ENCODE data around the gene NDUFAF8.

The NDUFAF8 gene

DNA sequence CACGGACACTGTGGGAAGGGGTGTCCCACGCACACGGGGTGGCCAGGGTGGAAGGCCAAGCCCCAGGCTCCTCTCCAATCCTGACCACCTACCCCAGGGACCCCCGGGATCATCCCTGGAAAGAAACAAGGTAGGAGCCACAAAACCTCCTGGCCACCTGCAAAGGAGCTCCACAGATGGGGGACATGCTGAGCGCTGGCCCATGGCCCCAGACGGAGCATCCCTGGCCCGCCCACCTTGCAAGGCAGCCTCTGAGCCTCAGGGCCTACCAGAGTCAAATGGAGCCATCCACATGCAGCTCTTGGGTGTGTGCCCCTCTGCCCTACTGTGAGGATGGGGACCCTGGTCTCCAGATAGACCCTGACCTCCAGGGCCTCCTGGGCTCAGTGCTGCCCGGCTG is 39.7 kb downstream of the NDUFAF8 start:
- no peak for DNase-seq

DNA sequence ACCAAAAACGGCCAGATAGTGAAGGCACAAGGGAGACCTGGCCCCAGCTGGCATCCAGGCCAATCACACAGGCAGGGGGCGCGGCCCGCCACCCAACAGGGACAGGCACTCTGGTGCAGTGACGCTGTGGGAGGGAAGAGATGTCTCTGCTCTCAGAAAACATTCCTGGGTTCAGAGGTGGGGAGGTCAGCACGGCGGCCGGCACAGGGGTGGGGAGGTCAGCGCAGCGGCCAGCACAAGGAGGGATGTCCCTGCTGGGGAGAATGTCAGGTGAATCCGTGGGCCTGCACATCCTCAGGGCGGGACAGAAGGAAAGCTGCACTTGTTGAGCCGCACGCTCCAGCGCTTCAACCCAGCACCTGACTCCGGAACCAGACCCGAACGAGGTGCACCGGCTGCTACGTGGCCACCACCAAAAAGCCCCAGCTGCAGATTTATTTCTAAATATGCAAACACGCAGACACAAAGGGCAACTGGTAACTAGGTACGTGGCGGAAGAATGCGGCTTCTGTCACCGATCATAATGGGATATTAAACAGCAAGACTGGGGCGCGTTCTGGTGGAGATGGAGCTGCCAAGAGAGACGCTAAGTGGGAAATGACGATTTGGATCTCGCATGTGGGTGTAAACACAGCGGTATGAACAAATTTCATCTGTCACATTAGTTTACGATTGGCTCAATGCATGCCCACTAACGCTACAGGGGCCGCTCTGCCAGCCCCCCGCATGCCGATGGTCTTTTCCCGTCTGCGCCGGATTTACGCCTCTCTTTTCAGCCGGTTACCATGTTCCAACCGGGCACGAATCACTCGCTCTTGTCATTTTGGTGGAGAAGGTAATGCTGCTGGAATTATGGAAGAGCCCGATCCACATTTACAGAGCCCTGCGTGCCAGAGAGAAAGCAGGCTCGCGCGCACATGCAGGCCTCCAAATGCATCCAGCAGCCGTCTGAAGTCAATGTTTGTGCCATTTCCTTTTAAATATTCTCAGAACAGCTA is 40.5 kb downstream of the NDUFAF8 start:
- no peak for DNase-seq

DNA sequence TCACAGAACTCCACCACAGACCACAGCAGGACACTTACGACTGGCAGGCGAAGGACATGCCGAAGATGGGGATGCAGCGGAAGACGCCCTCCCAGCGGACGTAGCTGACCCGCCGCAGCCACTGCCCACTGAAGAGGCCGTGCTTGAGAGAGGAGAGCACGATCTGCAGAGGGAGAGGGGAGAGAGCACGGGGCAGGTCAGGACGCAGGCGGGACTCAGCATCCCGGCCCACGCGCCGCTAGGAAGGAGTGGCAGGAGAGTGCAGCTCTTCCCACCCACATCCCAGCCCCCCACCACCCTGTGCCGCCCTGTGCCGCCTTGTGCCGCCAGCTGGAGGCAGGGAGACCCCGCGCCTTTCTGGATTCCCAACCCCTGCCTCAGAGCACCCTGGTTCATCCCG is 41.5 kb downstream of the NDUFAF8 start:
- no peak for DNase-seq

DNA sequence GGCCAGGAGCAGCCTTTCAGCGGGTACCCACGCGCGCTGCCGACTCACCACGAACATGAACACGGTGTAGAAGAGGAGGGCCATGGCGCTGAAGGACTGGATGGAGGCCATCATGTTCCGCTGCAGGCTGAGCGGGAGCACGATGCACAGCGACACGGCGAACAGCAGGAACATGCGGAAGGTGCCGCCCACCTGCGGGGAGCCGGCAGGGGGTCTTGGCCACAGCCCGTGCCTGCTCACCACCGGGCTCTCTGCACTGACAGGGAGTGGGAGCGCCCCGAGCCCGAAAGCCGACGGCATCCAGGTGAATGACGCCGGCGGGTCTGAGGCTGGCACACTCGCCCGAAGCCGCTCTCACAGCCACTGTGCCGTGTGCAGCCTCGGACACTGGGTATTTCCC is 43.0 kb downstream of the NDUFAF8 start:
- no peak for DNase-seq

DNA sequence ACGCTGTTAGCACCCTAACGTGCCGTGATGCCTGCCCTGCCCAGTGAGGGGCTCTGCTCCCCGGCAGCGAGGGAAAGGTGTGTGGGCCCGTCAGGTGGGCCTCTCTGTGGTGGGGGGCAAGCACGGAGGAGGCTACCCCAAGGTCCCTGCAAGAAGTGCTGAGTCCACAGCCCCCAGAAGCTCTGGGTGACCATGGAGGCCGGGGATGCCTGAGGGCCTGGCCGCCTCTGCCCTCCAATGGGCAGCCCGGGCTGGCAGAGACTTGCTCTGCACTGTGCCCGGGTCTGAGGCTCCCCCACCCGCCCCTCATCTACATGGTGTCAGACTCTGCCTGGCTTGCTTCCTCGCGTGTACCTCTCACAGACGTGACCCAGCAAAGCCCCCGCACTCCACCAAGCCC is 43.8 kb downstream of the NDUFAF8 start:
- no peak for DNase-seq

DNA sequence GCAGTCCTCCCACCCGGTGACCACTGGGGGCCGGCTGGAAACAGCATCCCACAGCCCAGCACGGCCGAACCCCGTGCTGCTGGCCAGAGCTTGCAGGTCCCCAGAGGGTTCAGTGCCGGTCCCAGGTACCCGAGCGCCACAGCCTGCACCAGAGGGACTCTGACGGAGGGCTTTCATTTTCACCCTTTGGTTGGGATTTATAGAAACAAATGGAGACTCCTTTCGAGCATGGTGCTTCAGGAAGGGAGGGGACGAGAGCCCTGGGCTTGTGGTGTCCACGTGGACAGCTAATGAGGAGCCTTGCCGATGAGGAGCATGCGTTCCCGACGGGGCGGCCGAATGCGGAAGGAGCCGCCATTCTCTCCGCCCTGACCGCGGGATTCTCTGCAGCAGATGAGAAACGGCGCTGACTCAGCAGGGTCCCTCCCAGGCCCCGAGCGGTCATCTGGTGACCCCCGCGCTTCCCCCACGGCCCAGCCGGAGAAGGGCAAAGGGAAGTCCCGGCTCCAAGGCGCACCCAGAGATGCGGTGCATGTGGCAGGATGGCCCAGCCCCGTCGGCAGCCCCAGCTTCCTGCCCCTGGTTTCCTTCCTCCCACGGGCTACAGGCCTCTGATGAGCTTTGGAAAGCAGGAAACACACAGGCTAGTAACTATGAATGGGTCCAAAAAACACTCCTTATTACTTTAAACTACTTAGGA is 46.2 kb downstream of the NDUFAF8 start:
- peak; percentile 62 for DNase-seq

DNA sequence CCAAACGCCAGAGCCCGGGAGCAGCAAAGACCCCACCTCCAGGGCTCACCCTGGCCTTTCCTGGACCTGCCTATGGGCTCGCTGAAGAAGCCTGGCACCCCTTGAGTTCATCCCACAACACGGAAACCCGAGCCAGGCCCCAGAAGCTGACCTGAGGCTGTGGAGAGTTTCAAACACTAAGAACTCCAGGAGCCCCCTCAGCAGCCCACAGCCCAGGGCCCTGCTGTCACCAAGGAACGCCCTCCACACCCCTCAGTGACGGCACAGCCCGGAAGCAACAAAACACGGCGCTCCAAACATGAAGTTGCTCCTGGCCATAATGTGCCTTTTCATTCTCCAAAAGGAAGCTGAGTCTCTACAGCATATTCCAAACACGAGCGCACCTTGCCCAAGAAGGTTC is 46.8 kb downstream of the NDUFAF8 start:
- DNase-seq, result no peak

DNA sequence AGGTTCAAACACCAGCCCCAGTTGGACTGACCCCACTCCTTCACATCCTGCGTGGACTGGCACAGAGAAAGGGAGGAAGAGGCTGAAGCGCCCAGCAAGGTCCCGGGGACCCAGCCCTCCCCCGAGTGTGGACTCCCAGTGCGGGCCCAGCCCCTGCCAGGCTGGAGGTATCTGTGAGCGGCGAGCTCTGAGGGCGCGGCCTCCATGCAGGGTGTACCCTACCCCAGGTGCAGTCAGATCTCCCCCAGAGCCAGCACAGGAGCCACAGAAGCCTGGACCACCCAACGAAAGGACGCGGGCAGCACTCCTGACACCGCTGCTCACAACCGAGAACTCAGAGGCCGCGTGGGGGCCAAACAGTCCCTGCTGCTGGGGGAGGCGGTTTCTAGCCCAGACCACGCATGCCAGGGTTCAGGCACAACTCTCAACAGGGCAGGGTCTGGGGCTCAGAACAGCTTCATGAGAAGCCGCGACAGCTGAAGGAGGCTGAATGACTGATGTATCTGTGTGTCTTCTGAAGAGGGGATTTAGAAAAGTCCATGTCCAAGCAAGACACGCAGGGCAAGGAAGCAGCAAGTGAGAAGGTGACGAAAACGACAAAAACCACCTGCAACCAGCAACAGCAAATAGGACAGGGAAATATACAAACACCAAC is 47.5 kb downstream of the NDUFAF8 start:
- no peak for DNase-seq

DNA sequence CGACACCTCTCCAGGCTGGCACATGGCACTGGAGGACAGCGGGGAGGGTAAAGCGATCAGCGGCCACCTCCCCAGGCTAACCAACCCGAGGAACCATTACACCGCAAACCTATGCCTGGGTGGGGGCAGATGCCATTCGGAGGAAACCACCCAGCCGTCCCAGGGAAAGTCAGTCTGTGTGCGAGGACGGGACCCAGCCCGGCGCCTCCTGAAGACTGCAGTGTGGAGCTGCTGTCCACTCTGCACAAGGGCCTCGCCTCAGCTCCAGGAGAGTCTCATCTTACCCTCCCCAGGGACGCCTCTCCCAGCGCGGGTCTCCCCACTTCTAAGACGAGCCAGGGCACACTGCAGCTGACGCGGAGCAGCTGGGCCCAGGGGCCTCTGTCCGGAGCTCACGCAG is 48.0 kb downstream of the NDUFAF8 start:
- DNase-seq, result no peak

DNA sequence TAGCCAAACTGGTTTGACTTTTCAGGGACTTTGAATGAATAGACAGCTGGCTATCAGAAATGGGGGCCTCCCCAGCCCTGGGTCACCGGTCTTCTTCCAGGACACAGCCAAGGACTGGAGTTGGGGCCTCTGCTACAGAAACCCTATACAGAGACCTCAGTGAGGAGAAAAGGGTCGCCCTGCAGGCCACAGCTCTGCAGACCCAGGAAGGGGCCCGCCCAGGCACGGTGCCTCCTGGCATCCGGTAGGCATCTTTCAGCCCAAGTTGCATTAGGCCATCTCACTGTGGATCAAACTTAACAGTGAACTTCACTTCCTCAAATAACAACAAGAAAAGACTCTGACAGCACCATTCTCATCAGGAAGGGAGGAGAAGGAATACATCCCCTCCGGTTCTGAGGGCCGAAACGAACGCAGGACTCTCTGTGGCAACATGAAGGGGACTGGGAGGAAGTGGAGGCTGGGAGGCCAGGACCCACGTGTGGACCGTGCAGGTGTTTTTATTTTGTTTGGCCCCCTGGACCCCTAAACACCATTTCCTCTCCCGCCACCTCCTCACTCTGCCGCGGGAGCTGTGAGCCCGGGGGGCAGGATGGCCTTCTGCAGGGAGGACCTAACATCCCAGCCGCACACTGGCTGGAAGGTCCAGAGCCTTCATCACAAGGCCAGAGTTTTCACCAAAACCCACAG is 48.8 kb downstream of the NDUFAF8 start:
- DNase-seq, result no peak

DNA sequence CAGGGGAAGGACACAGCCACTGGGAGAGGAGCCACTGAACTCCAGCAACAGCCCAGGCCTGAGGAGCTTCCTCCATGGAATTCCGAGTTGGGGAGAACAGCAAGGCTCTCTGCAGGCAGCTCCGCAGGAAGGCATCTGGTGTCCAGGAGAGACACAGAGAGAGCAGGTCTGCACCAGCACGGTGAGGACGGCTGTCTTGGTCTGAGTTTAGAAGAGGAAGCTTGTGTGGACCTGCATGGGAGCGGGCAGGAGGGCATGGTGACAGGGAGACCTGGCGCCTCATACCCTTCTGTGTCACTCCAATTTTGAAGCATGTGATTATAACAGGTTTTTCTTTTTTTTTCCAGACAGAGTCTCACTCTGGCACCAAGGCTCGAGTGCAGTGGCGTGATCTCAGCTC is 49.6 kb downstream of the NDUFAF8 start:
- no peak for DNase-seq

DNA sequence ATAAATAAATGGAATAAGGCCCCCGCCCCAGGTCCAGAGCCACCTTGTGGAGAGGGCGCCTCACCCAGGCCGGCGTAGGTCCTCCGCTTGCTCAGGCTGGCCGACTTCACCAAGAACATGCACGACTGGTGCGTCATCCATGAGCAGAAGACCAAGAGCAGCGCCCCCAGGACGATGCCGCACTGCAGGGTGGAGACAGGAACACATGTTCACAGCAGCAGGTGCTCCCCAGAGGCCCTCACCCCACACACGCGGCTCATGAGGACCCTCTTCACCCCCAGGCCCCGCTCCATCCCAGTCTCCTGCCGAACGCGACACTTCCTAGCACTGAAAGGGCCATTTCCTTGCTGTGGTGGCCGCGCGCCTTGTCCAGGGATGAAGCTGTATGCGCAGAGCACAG is 50.5 kb downstream of the NDUFAF8 start:
- DNase-seq, result no peak

DNA sequence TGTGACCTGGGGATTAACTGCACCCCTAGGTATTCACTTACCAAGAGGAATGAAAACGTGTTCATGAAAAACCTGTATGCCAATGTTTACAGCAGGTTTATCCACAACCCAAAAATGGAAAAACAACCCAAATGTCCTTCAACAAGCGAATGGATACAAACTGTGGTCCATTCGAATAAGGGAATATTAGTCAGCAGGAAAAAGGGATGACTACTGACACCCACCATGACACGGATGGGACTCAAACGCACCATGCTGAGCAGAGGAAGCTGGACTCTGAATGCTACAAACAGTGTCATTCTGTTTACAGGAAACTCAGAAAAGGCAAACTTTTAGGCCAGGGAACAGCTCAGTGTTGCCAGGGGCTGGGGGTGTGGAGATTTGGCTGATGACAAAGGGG is 51.1 kb downstream of the NDUFAF8 start:
- DNase-seq, result no peak

All from stimulated activated CD4-positive, alpha-beta T cell treated with anti-CD3 and anti-CD28 coated beads, Interleukin-4, amount 100 ng/mL, for 1 hour (primary cell).